ENCODE results near the gene ACLY. TPM values are rescaled to one million over a fixed set of nuclear protein-coding genes. Genes with fewer than 3 reads are reported as not detected.

The ACLY gene
- total RNA-seq, 2 donors from 2014 or later, result 135 to 145 TPM

GRCh38 chr17:41957869-41958439, 39.2 kb upstream of the ACLY start:
- H3K27ac ChIP-seq, result peak overlapping the region; percentile 20
- H3K4me3 ChIP-seq, result no peak overlapping the region
- no peak for TF ChIP-seq CTCF (IDR thresholded peaks at IDR 0.05)
- no peaks in the 10 kb centered on the region for H3K27me3 ChIP-seq
- peaks cover 6% of the 10 kb centered on the region for H3K4me1 ChIP-seq
- no peak for DNase-seq
- H3K36me3 ChIP-seq, result no peaks in the 10 kb centered on the region
- no peaks in the 10 kb centered on the region for H3K9me3 ChIP-seq
- intact Hi-C loops (cut with DNase I), result no loop called here
- no peak overlapping the region for H3K9ac ChIP-seq (ENCODE audit: low read depth in 2 of 2, low read length in 2 of 2)

- Histone ChIP-seq H3K4me3 (no peak overlapping the region), H3K9ac (ENCODE audit: low read depth in 2 of 2, low read length in 2 of 2) (no peak overlapping the region), H3K27me3 (no peaks in the 10 kb centered on the region), H3K36me3 (no peaks in the 10 kb centered on the region), H3K9me3 (no peaks in the 10 kb centered on the region), H3K27ac (peak overlapping the region; percentile 8), H3K4me1 (peaks cover 6% of the 10 kb centered on the region)
- TF ChIP-seq CTCF (IDR thresholded peaks at IDR 0.05), result no peak
- no peak for DNase-seq
- intact Hi-C loops (cut with DNase I), result no loop called here
Observed at GRCh38 chr17:41957031-41957868, 38.5 kb upstream of the ACLY start.

- Histone ChIP-seq H3K27ac (no peak overlapping the region), H3K4me1 (peaks cover 6% of the 10 kb centered on the region)
Observed at GRCh38 chr17:41956522-41956921, 37.8 kb upstream of the ACLY start.

GRCh38 chr17:41948762-41949460, 30.2 kb upstream of the ACLY start:
- Histone ChIP-seq H3K36me3 (no peaks in the 10 kb centered on the region), H3K4me1 (no peaks in the 10 kb centered on the region), H3K9ac (ENCODE audit: low read depth in 2 of 2, low read length in 2 of 2) (no peak overlapping the region), H3K9me3 (no peaks in the 10 kb centered on the region), H3K27me3 (no peaks in the 10 kb centered on the region), H3K4me3 (no peak overlapping the region), H3K27ac (no peak overlapping the region)
- no peak for DNase-seq
- intact Hi-C loops (cut with DNase I), result no loop called here
- TF ChIP-seq CTCF (IDR thresholded peaks at IDR 0.05), result no peak

More at GRCh38 chr17:41956522-41956921, 37.8 kb upstream of the ACLY start:
- no peaks in the 10 kb centered on the region for H3K9me3 ChIP-seq
- H3K36me3 ChIP-seq, result no peaks in the 10 kb centered on the region
- TF ChIP-seq CTCF (IDR thresholded peaks at IDR 0.05), result no peak
- intact Hi-C loops (cut with DNase I), result no loop called here
- no peak overlapping the region for H3K9ac ChIP-seq (ENCODE audit: low read depth in 2 of 2, low read length in 2 of 2)
- H3K27me3 ChIP-seq, result no peaks in the 10 kb centered on the region
- no peak for DNase-seq
- H3K4me3 ChIP-seq, result no peak overlapping the region

GRCh38 chr17:41944943-41945342, 26.2 kb upstream of the ACLY start:
- no peaks in the 10 kb centered on the region for H3K4me1 ChIP-seq
- intact Hi-C loops (cut with DNase I), result no loop called here
- H3K36me3 ChIP-seq, result no peaks in the 10 kb centered on the region
- DNase-seq, result no peak
- no peak for TF ChIP-seq CTCF (IDR thresholded peaks at IDR 0.05)
- no peaks in the 10 kb centered on the region for H3K27me3 ChIP-seq
- H3K9ac ChIP-seq (ENCODE audit: low read depth in 2 of 2, low read length in 2 of 2), result no peak overlapping the region
- H3K4me3 ChIP-seq, result no peak overlapping the region
- no peaks in the 10 kb centered on the region for H3K9me3 ChIP-seq
- no peak overlapping the region for H3K27ac ChIP-seq
